HepG2 (cell line): ENCODE data around the gene CDK14. TPM values are rescaled to one million over a fixed set of nuclear protein-coding genes. Genes with fewer than 3 reads are reported as not detected.

Experiments used
- ATAC-seq: fragments of 200-7000 bp; cut with Tn5 transposase; 3 replicates; pipeline ENCODE4 v1.9.1; 2020; ENCODE audit warnings: mild to moderate bottlenecking, moderate library complexity
- BruUV-seq: library from RNA; stranded (reverse); fragments of 400-500 nt; replicated peaks from 2 replicates; lab custom pipeline; 2021; lab: Mats Ljungman, UMichigan
- CTCF ChIA-PET: fragments of 300-600 bp; formaldehyde crosslinking; extraction: SDS; loops from one replicate; lab custom pipeline; 2021; ENCODE audit warnings: low total read pairs, inconsistent platforms, low intra/inter-chr PET ratio; lab: Yijun Ruan, JAX
- POLR2A ChIA-PET: fragments of 350-600 bp; sonication (Branson Sonifier 250); formaldehyde crosslinking; loops from one replicate; lab custom pipeline; 2020; ENCODE audit warnings: antibody characterized with exemption, inconsistent platforms; lab: Yijun Ruan, JAX
- DNase-seq: peaks from one replicate; pipeline ENCODE4 v3.0.0-alpha.2; 2015; ENCODE audit warnings: low spot score
- FAIRE-seq: peaks from 3 replicates; lab custom pipeline; 2011; peaks lifted over from hg19 to GRCh38; lab: Jason Lieb, UNC
- H2AFZ ChIP-seq: one replicate; pipeline ENCODE4 v1.6.1; 2011; ENCODE audit warnings: low read length, inconsistent platforms
- H3K27ac ChIP-seq: fragments of 300-600 bp; 3 replicates; pipeline ENCODE4 v1.8.0; 2011; ENCODE audit warnings: mixed run types, mild to moderate bottlenecking, mixed read lengths, low read length, inconsistent platforms; ENCODE audit not compliant: insufficient read depth; ENCODE audit errors: extremely low read length
- H3K27me3 ChIP-seq, 2 experiments: fragments of 200-600 bp in 1 of 2; 2 replicates in 1 of 2; 3 replicates in 1 of 2; pipeline versions ENCODE4 v1.6.0 to v1.8.0; 2011; ENCODE audit warnings: low read length in 2 of 2, mild to moderate bottlenecking in 2 of 2, moderate library complexity in 2 of 2, inconsistent platforms in 1 of 2; ENCODE audit not compliant: insufficient read depth in 2 of 2, control insufficient read depth in 1 of 2
- H3K36me3 ChIP-seq, 2 experiments: fragments of 200-600 bp in 1 of 2; replicated peaks in 1 of 2; 2 replicates in 1 of 2; 3 replicates in 1 of 2; pipeline versions ENCODE4 v1.5.1 to v1.8.0; 2011; ENCODE audit warnings: low read length in 2 of 2, inconsistent platforms in 1 of 2; ENCODE audit not compliant: insufficient read depth in 2 of 2, control insufficient read depth in 1 of 2
- H3K4me1 ChIP-seq: 2 replicates; pipeline ENCODE4 v1.5.1; 2012; ENCODE audit warnings: low read length, inconsistent platforms; ENCODE audit not compliant: insufficient read depth
- H3K4me2 ChIP-seq: 2 replicates; pipeline ENCODE4 v1.6.0; 2011; ENCODE audit warnings: low read depth, low read length, inconsistent platforms
- H3K4me3 ChIP-seq, 3 experiments: fragments of 200-600 bp in 1 of 3; sonication (generic), shearing (Covaris generic) in 1 of 3; replicated peaks in 1 of 3; 2 replicates each; pipeline ENCODE4 v1.5.1; 2011 to 2016; ENCODE audit warnings: low read length in 3 of 3, inconsistent platforms in 2 of 3, low read depth in 2 of 3, mild to moderate bottlenecking in 2 of 3, control low read depth in 1 of 3, mixed read lengths in 1 of 3; ENCODE audit not compliant: insufficient read depth in 1 of 3
- H3K79me2 ChIP-seq: one replicate; pipeline ENCODE4 v1.6.1; 2011; ENCODE audit warnings: low read length, inconsistent platforms; ENCODE audit not compliant: insufficient read depth
- H3K9ac ChIP-seq: 2 replicates; pipeline ENCODE4 v1.6.0; 2011; ENCODE audit warnings: mild to moderate bottlenecking, low read depth, low read length, inconsistent platforms; ENCODE audit not compliant: insufficient read depth
- H3K9me3 ChIP-seq: 2 replicates; pipeline ENCODE4 v1.5.1; 2012; ENCODE audit warnings: mild to moderate bottlenecking, low read length
- H4K20me1 ChIP-seq: 2 replicates; pipeline ENCODE4 v1.6.0; 2011; ENCODE audit warnings: inconsistent platforms, mild to moderate bottlenecking, low read length, moderate library complexity; ENCODE audit not compliant: insufficient read depth
- MEIS1 ChIP-seq: sonication (generic); formaldehyde crosslinking; IDR thresholded peaks from 2 replicates; pipeline ENCODE4 v1.9.0; 2021; ENCODE audit warnings: mild to moderate bottlenecking, missing genetic modification reagents, moderate library complexity, borderline replicate concordance
- PHF21A ChIP-seq: sonication (generic); formaldehyde crosslinking; IDR thresholded peaks from 2 replicates; pipeline ENCODE4 v1.5.0; 2020; ENCODE audit warnings: mild to moderate bottlenecking, missing genetic modification reagents
- SALL2 ChIP-seq: sonication (generic); formaldehyde crosslinking; IDR thresholded peaks from 2 replicates; pipeline ENCODE4 v1.8.1; 2023; ENCODE audit warnings: mild to moderate bottlenecking, missing genetic modification reagents, inconsistent platforms
- YEATS4 ChIP-seq: sonication (generic); formaldehyde crosslinking; IDR thresholded peaks from 2 replicates; pipeline ENCODE4 v1.4.0; 2020; ENCODE audit warnings: missing genetic modification reagents, borderline replicate concordance
- ZNF367 ChIP-seq: sonication (generic); formaldehyde crosslinking; IDR thresholded peaks from 2 replicates; pipeline ENCODE4 v1.4.0; 2020; ENCODE audit warnings: missing genetic modification reagents, borderline replicate concordance
- ZNF44 ChIP-seq: sonication (generic); formaldehyde crosslinking; IDR thresholded peaks from 2 replicates; pipeline ENCODE4 v1.5.1; 2020; ENCODE audit warnings: mild to moderate bottlenecking, missing genetic modification reagents
- ZNF446 ChIP-seq: sonication (generic); formaldehyde crosslinking; IDR thresholded peaks from 2 replicates; pipeline ENCODE4 v1.5.0; 2020; ENCODE audit warnings: mild to moderate bottlenecking, missing genetic modification reagents
- ZNF496 ChIP-seq: sonication (generic); formaldehyde crosslinking; IDR thresholded peaks from 2 replicates; pipeline ENCODE4 v1.8.1; 2023; ENCODE audit warnings: mild to moderate bottlenecking, moderate library complexity, missing genetic modification reagents; ENCODE audit not compliant: insufficient replicate concordance
- WGBS: methylation state at CpG from one replicate; pipeline ENCODE4 v1.1.6; 2017; ENCODE audit warnings: low lambda C conversion rate; 5-methylcytosine and 5-hydroxymethylcytosine counted together
- in situ Hi-C: cut with HindIII; loops from 2 replicates; pipeline ENCODE4 v1.10.0; 2017; ENCODE audit warnings: low pct_unique_long_range_greater_than_20kb; ENCODE audit not compliant: extremely low pct_ligation_motif_present
- intact Hi-C: fragments of 100-400 bp; cut with micrococcal nuclease; formaldehyde crosslinking; loops from one replicate; pipeline ENCODE4 v1.10.0; 2022; ENCODE audit not compliant: unreplicated experiment
- polyA plus RNA-seq, 8 experiments: library from polyadenylated mRNA; depleted of rRNA in 3 of 8; stranded (reverse) in 7 of 8; unstranded in 1 of 8; fragments of >200 nt; fragmentation: Illumina TruSeq in 4 of 8; extraction: Trizol in 4 of 8; gene quantifications; 2 replicates each; pipeline versions ENCODE4 v1.2.1 to v1.2.3, GENCODE V29; 2011 to 2016; ENCODE audit warnings: low read depth in 4 of 8, missing spikeins in 1 of 8, mixed read lengths in 1 of 8; ENCODE audit not compliant: insufficient read depth in 1 of 8
- total RNA-seq, 5 experiments: library from RNA; depleted of rRNA; stranded (reverse); fragments of >200 nt; fragmentation: Illumina TruSeq; extraction: Trizol; gene quantifications; 2 replicates each; pipeline ENCODE4 v1.2.3, GENCODE V29; 2016; ENCODE audit warnings: low read depth in 1 of 5
- TF ChIP-seq, protein P1 (sequence below): sonication (generic); formaldehyde crosslinking; IDR thresholded peaks from 2 replicates; pipeline ENCODE4 v1.4.0; 2020; ENCODE audit warnings: missing genetic modification reagents, borderline replicate concordance
- TF ChIP-seq, protein P2 (sequence below): sonication (generic); IDR thresholded peaks from 2 replicates; pipeline ENCODE4 v1.6.1; 2016; ENCODE audit warnings: low read depth, borderline replicate concordance
- TF ChIP-seq, protein P3 (sequence below): fragments of 450-650 bp; IDR thresholded peaks from 2 replicates; pipeline ENCODE4 v1.6.1; 2016
- TF ChIP-seq, protein P4 (sequence below): IDR thresholded peaks from 2 replicates; pipeline ENCODE4 v1.6.1; 2018; ENCODE audit warnings: missing genetic modification reagents, mild to moderate bottlenecking, missing compliant biosample characterization
- TF ChIP-seq, protein P5 (sequence below): IDR thresholded peaks from 2 replicates; pipeline ENCODE4 v1.6.1; 2012; ENCODE audit warnings: inconsistent platforms

CDK14 gene
- total and polyA plus RNA-seq, 2 of the 13 experiments (the other 11 are each of a cell fraction or from before 2014, with no cell fraction given): 0.26 to 0.71 TPM

DNA sequence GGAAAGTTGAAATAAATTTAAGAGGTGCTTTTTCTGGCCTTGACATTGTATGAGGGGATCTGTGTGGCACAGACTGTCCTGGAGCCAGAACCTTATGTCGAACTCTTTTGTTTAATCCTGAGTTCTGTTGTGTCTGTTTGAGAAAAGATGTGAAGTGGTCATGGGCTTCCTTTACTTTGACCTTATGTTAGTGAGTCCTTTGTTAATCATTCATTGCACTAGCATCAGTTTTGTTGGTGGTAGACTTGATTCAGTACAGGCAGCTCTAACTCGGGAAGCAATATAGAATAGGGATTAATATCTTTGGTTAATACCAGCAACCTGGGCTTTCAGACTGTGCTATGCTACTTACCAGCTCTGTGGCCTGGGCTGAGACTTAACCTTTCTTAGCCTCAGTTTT, 544.2 kb downstream of the CDK14 start:
- intact Hi-C loops: no loop called here
- no peak overlapping the region for H3K9ac ChIP-seq
- H3K4me2 ChIP-seq: no peak overlapping the region
- ATAC-seq (no peak), FAIRE-seq (no peak), DNase-seq (no peak)
- no peak overlapping the region for H2AFZ ChIP-seq
- in situ Hi-C loops: no loop called here
- no peak overlapping the region for H3K4me3 ChIP-seq
- POLR2A ChIA-PET: no interaction called here
- H3K27ac ChIP-seq: no peak overlapping the region
- H4K20me1 ChIP-seq: no peaks in the 10 kb centered on the region
- no peaks in the 10 kb centered on the region for H3K79me2 ChIP-seq
- no peaks in the 10 kb centered on the region for H3K4me1 ChIP-seq
- no peaks in the 10 kb centered on the region for H3K36me3 ChIP-seq
- H3K9me3 ChIP-seq: no peaks in the 10 kb centered on the region
- H3K27me3 ChIP-seq: no peaks in the 10 kb centered on the region; a peak in 1 of 5 replicates
- no TSS peak for BruUV-seq
- WGBS: 0% methylated on average over 2 of the region's 2 CpGs
- CTCF ChIA-PET: no interaction called here
- TF ChIP-seq PHF21A (CRISPR knock-in tag) (no peak), SALL2 (CRISPR knock-in tag) (no peak), ZNF367 (CRISPR knock-in tag) (no peak), ZNF446 (CRISPR knock-in tag) (no peak), ZNF44 (no peak), MEIS1 (CRISPR knock-in tag) (no peak), YEATS4 (CRISPR knock-in tag) (no peak), ZNF496 (CRISPR knock-in tag) (no peak)
- TF ChIP-seq, protein P1, sequence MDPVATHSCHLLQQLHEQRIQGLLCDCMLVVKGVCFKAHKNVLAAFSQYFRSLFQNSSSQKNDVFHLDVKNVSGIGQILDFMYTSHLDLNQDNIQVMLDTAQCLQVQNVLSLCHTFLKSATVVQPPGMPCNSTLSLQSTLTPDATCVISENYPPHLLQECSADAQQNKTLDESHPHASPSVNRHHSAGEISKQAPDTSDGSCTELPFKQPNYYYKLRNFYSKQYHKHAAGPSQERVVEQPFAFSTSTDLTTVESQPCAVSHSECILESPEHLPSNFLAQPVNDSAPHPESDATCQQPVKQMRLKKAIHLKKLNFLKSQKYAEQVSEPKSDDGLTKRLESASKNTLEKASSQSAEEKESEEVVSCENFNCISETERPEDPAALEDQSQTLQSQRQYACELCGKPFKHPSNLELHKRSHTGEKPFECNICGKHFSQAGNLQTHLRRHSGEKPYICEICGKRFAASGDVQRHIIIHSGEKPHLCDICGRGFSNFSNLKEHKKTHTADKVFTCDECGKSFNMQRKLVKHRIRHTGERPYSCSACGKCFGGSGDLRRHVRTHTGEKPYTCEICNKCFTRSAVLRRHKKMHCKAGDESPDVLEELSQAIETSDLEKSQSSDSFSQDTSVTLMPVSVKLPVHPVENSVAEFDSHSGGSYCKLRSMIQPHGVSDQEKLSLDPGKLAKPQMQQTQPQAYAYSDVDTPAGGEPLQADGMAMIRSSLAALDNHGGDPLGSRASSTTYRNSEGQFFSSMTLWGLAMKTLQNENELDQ (CRISPR knock-in tag): no peak
- TF ChIP-seq, protein P2, sequence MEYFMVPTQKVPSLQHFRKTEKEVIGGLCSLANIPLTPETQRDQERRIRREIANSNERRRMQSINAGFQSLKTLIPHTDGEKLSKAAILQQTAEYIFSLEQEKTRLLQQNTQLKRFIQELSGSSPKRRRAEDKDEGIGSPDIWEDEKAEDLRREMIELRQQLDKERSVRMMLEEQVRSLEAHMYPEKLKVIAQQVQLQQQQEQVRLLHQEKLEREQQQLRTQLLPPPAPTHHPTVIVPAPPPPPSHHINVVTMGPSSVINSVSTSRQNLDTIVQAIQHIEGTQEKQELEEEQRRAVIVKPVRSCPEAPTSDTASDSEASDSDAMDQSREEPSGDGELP: no peak
- TF ChIP-seq, protein P3, sequence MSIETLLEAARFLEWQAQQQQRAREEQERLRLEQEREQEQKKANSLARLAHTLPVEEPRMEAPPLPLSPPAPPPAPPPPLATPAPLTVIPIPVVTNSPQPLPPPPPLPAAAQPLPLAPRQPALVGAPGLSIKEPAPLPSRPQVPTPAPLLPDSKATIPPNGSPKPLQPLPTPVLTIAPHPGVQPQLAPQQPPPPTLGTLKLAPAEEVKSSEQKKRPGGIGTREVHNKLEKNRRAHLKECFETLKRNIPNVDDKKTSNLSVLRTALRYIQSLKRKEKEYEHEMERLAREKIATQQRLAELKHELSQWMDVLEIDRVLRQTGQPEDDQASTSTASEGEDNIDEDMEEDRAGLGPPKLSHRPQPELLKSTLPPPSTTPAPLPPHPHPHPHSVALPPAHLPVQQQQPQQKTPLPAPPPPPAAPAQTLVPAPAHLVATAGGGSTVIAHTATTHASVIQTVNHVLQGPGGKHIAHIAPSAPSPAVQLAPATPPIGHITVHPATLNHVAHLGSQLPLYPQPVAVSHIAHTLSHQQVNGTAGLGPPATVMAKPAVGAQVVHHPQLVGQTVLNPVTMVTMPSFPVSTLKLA: no peak
- TF ChIP-seq, protein P4, sequence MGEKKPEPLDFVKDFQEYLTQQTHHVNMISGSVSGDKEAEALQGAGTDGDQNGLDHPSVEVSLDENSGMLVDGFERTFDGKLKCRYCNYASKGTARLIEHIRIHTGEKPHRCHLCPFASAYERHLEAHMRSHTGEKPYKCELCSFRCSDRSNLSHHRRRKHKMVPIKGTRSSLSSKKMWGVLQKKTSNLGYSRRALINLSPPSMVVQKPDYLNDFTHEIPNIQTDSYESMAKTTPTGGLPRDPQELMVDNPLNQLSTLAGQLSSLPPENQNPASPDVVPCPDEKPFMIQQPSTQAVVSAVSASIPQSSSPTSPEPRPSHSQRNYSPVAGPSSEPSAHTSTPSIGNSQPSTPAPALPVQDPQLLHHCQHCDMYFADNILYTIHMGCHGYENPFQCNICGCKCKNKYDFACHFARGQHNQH (CRISPR knock-in tag): no peak
- TF ChIP-seq, protein P5, sequence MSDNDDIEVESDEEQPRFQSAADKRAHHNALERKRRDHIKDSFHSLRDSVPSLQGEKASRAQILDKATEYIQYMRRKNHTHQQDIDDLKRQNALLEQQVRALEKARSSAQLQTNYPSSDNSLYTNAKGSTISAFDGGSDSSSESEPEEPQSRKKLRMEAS: no peak
- TF ChIP-seq, all 625 proteins: peak for 0
